K562 (cell line): ENCODE data around the gene SORT1. TPM values are rescaled to one million over a fixed set of nuclear protein-coding genes. Genes with fewer than 3 reads are reported as not detected.
A peak's percentile ranks its signal among the peaks of the same experiment; 100 is the strongest.

ENCODE experiments used
- ATAC-seq: fragments of 200-7000 bp; cut with Tn5 transposase; 3 replicates; pipeline ENCODE4 v1.9.1; 2020; ENCODE audit warnings: moderate library complexity
- BruUV-seq: library from RNA; stranded (reverse); fragments of 400-500 nt; replicated peaks from 2 replicates; lab custom pipeline; 2021; lab: Mats Ljungman, UMichigan
- CTCF ChIA-PET: fragments of 300-600 bp; formaldehyde crosslinking; extraction: SDS; loops from one replicate; lab custom pipeline; 2021; ENCODE audit warnings: low intra/inter-chr PET ratio; lab: Yijun Ruan, JAX
- POLR2A ChIA-PET: fragments of 300-600, 350-650 bp; sonication (Branson Sonifier 250); formaldehyde crosslinking; extraction: SDS; loops from one replicate; lab custom pipeline; 2021; ENCODE audit warnings: antibody characterized with exemption, inconsistent platforms; lab: Yijun Ruan, JAX
- DNase-seq, 4 experiments: peaks; one replicate each; pipeline versions ENCODE4 v3.0.0 to v3.0.0-alpha.2; 2011 to 2018; ENCODE audit warnings: low spot score in 3 of 4, mixed read lengths in 3 of 4; ENCODE audit errors: extremely low read depth in 1 of 4
- FAIRE-seq: peaks from 2 replicates; lab custom pipeline; 2011; peaks lifted over from hg19 to GRCh38; lab: Jason Lieb, UNC
- H2AFZ ChIP-seq: 2 replicates; pipeline ENCODE4 v1.6.0; 2011; ENCODE audit warnings: low read depth, low read length, control low read depth, inconsistent platforms
- H3K27ac ChIP-seq: fragments of 200-600 bp; 3 replicates; pipeline ENCODE4 v1.8.0; 2011; ENCODE audit warnings: low read depth, mild to moderate bottlenecking, control low read depth, inconsistent platforms, low read length, moderate library complexity, mixed read lengths; ENCODE audit errors: extremely low read depth
- H3K27me3 ChIP-seq, 2 experiments: fragments of 300-600 bp in 1 of 2; 2 replicates in 1 of 2; 3 replicates in 1 of 2; pipeline versions ENCODE4 v1.6.0 to v1.8.0; 2011; ENCODE audit warnings: inconsistent platforms in 2 of 2, low read length in 2 of 2, mild to moderate bottlenecking in 1 of 2, mixed read lengths in 1 of 2, moderate library complexity in 1 of 2; ENCODE audit not compliant: control insufficient read depth in 2 of 2, insufficient read depth in 2 of 2
- H3K36me3 ChIP-seq: fragments of 300-600 bp; 3 replicates; pipeline ENCODE4 v1.8.0; 2011; ENCODE audit warnings: mild to moderate bottlenecking, low read length, inconsistent platforms; ENCODE audit not compliant: control insufficient read depth, insufficient read depth
- H3K4me1 ChIP-seq, 2 experiments: fragments of 200-600 bp in 1 of 2; replicated peaks in 1 of 2; 2 replicates in 1 of 2; 3 replicates in 1 of 2; pipeline versions ENCODE4 v1.5.1 to v1.8.0; 2011; ENCODE audit warnings: inconsistent platforms in 2 of 2, low read length in 2 of 2, mild to moderate bottlenecking in 1 of 2, mixed read lengths in 1 of 2, moderate library complexity in 1 of 2; ENCODE audit not compliant: control insufficient read depth in 2 of 2, insufficient read depth in 2 of 2
- H3K4me2 ChIP-seq: 2 replicates; pipeline ENCODE4 v1.6.1; 2011; ENCODE audit warnings: low read length, control low read depth, inconsistent platforms, mixed read lengths; ENCODE audit not compliant: insufficient read depth
- H3K4me3 ChIP-seq: fragments of 200-600 bp; sonication (generic), shearing (Covaris generic); 2 replicates; pipeline ENCODE4 v1.5.1; 2016; ENCODE audit warnings: control low read depth, inconsistent platforms
- H3K79me2 ChIP-seq: fragments of 200-600 bp; 3 replicates; pipeline ENCODE4 v1.8.0; 2011; ENCODE audit warnings: low read length, inconsistent platforms; ENCODE audit not compliant: control insufficient read depth, insufficient read depth
- H3K9ac ChIP-seq, 2 experiments: 2 replicates each; pipeline versions ENCODE4 v1.6.0 to v1.6.1; 2011; ENCODE audit warnings: low read depth in 2 of 2, low read length in 2 of 2, control low read depth in 1 of 2, inconsistent platforms in 1 of 2, mild to moderate bottlenecking in 1 of 2, mixed read lengths in 1 of 2; ENCODE audit not compliant: insufficient read depth in 1 of 2
- H3K9me1 ChIP-seq: one replicate; pipeline ENCODE4 v1.6.0; 2011; ENCODE audit warnings: inconsistent platforms, mild to moderate bottlenecking, low read length, moderate library complexity; ENCODE audit not compliant: control insufficient read depth, insufficient read depth
- H3K9me3 ChIP-seq: replicated peaks from 2 replicates; pipeline ENCODE4 v1.5.1; 2011; ENCODE audit warnings: low read depth, low read length, inconsistent platforms; ENCODE audit not compliant: control insufficient read depth, insufficient read depth
- H4K20me1 ChIP-seq: replicated peaks from 2 replicates; pipeline ENCODE4 v1.6.1; 2011; ENCODE audit warnings: low read length, inconsistent platforms, mixed read lengths; ENCODE audit not compliant: control insufficient read depth, insufficient read depth
- BACH1 ChIP-seq: fragments of 200-800 bp; sonication (Bioruptor generic); IDR thresholded peaks from 2 replicates; pipeline ENCODE4 v1.6.1; 2016; ENCODE audit warnings: missing genetic modification characterization, missing compliant biosample characterization
- CHD4 ChIP-seq: fragments of 200-600 bp; sonication (generic); IDR thresholded peaks from 3 replicates; pipeline ENCODE4 v1.6.1; 2012; ENCODE audit warnings: low read depth, mild to moderate bottlenecking, mixed read lengths, low read length, inconsistent platforms; ENCODE audit not compliant: insufficient read depth, insufficient replicate concordance, poor library complexity, severe bottlenecking
- CTBP1 ChIP-seq: fragments of 450-650 bp; IDR thresholded peaks from 2 replicates; pipeline ENCODE4 v1.6.1; 2016; ENCODE audit warnings: borderline replicate concordance
- DLX4 ChIP-seq: fragments of 250-450 bp; sonication (Bioruptor Pico); IDR thresholded peaks from 2 replicates; pipeline ENCODE4 v1.6.1; 2021; ENCODE audit warnings: mild to moderate bottlenecking
- GATAD2A ChIP-seq: fragments of 450-650 bp; IDR thresholded peaks from 2 replicates; pipeline ENCODE4 v1.6.1; 2017
- MECOM ChIP-seq: fragments of 250-450 bp; sonication (Bioruptor Pico); IDR thresholded peaks from 2 replicates; pipeline ENCODE4 v1.8.0; 2022; ENCODE audit warnings: inconsistent platforms
- NFATC3 ChIP-seq: fragments of 450-650 bp; IDR thresholded peaks from 2 replicates; pipeline ENCODE4 v1.6.1; 2017; ENCODE audit warnings: mild to moderate bottlenecking
- NFRKB ChIP-seq: fragments of 450-650 bp; IDR thresholded peaks from 2 replicates; pipeline ENCODE4 v1.6.1; 2016; ENCODE audit warnings: low read depth
- NR2F6 ChIP-seq: fragments of 450-650 bp; formaldehyde crosslinking; IDR thresholded peaks from 2 replicates; pipeline ENCODE4 v1.4.0; 2020; ENCODE audit warnings: mild to moderate bottlenecking
- PTTG1 ChIP-seq: fragments of 450-650 bp; IDR thresholded peaks from 2 replicates; pipeline ENCODE4 v1.6.1; 2016; ENCODE audit warnings: low read depth, mild to moderate bottlenecking, missing genetic modification characterization, missing compliant biosample characterization
- USF2 ChIP-seq: sonication (generic); formaldehyde crosslinking; IDR thresholded peaks from 2 replicates; pipeline ENCODE4 v1.5.0; 2020; ENCODE audit warnings: missing genetic modification reagents
- ZBTB12 ChIP-seq: fragments of 250-450 bp; sonication (Bioruptor Pico); IDR thresholded peaks from 2 replicates; pipeline ENCODE4 v1.4.0; 2020
- ZNF146 ChIP-seq: IDR thresholded peaks from one replicate; pipeline ENCODE4 v1.6.1; 2018; ENCODE audit warnings: missing compliant biosample characterization; ENCODE audit not compliant: unreplicated experiment
- WGBS: fragments of 100-300 bp; shearing (Covaris generic); methylation state at CpG from one replicate; pipeline ENCODE4 v1.1.6; 2016; ENCODE audit warnings: low coverage, mixed read lengths; ENCODE audit not compliant: insufficient coverage; ENCODE audit errors: missing lambda C conversion rate; 5-methylcytosine and 5-hydroxymethylcytosine counted together
- in situ Hi-C: fragments of 300-500 bp; cut with MboI; formaldehyde crosslinking; loops from 4 replicates; pipeline ENCODE4 v1.15.0; 2018; ENCODE audit warnings: inconsistent platforms, mixed read lengths
- intact Hi-C: fragments of 100-400 bp; cut with micrococcal nuclease; formaldehyde crosslinking; loops from 2 replicates; pipeline ENCODE4 v1.14.2; 2022
- polyA plus RNA-seq, 8 experiments: library from polyadenylated mRNA; depleted of rRNA in 4 of 8; stranded (reverse) in 5 of 8; unstranded in 3 of 8; fragments of >200 nt; fragmentation: Nextera tagmentation in 2 of 8; fragmentation: Illumina TruSeq in 1 of 8; extraction: Ambion mirVana in 2 of 8; extraction: Trizol in 1 of 8; gene quantifications; 2 replicates each; pipeline versions ENCODE4 v1.2.1 to v1.2.3, GENCODE V29; 2011 to 2014; ENCODE audit warnings: inconsistent platforms in 1 of 8, missing spikeins in 1 of 8
- total RNA-seq, 7 experiments: library from RNA; depleted of rRNA in 6 of 7; stranded (reverse); fragments of >200 nt in 6 of 7; fragmentation: Illumina TruSeq in 2 of 7; extraction: Trizol in 2 of 7; gene quantifications; 2 replicates each; pipeline versions ENCODE4 v1.2.1 to v1.2.3, GENCODE V29; 2011 to 2021; ENCODE audit warnings: low replicate concordance in 1 of 7
- TF ChIP-seq, protein P1 (sequence below): sonication (generic); IDR thresholded peaks from 2 replicates; pipeline ENCODE4 v1.6.1; 2016
- TF ChIP-seq, protein P2 (sequence below): fragments of 450-650 bp; IDR thresholded peaks from 2 replicates; pipeline ENCODE4 v1.6.1; 2017; ENCODE audit warnings: mild to moderate bottlenecking, moderate library complexity
- TF ChIP-seq, protein P3 (sequence below): fragments of 450-650 bp; formaldehyde crosslinking; IDR thresholded peaks from 2 replicates; pipeline ENCODE4 v1.4.0; 2020; ENCODE audit warnings: mild to moderate bottlenecking, moderate library complexity

Gene SORT1
- total and polyA plus RNA-seq, 9 of the 15 experiments (the other 6 are each of a cell fraction or from before 2014, with no cell fraction given): 27.4 to 112 (median 65.0) TPM

GRCh38 chr1:109386054-109386717, 11.5 kb downstream of the SORT1 start:
- H3K79me2 ChIP-seq: peaks cover 100% of the 10 kb centered on the region
- H3K9ac ChIP-seq: peak overlapping the region in 1 of 2 experiments; percentile 13; a peak in 1 of 4 replicates
- POLR2A ChIA-PET: interaction anchor here (0.6 to 1.8 kb wide), 8 partner anchors 8 to 146 kb away, joined by 3 to 7 read pairs (median 3); no protein-coding TSS in a partner anchor
- H3K9me3 ChIP-seq: peaks cover 2% of the 10 kb centered on the region; the same call in 1 of the 2 replicates
- H3K27ac ChIP-seq: peak overlapping the region; percentile 45; the same call in 2 of the 3 replicates
- 59% methylated on average over 2 of the region's 2 CpGs for WGBS
- no peaks in the 10 kb centered on the region for H3K27me3 ChIP-seq
- in situ Hi-C loops (no loop called here), intact Hi-C loops (no loop called here)
- H3K4me3 ChIP-seq: no peak overlapping the region
- CTCF ChIA-PET: no interaction called here
- H3K4me1 ChIP-seq: peaks cover 31 to 80% of the 10 kb centered on the region in 2 experiments
- no peaks in the 10 kb centered on the region for H3K9me1 ChIP-seq
- H4K20me1 ChIP-seq: no peaks in the 10 kb centered on the region
- no TSS peak for BruUV-seq
- no peak overlapping the region for H2AFZ ChIP-seq
- FAIRE-seq: no peak
- DNase-seq: no peak
- H3K36me3 ChIP-seq: peaks cover 17% of the 10 kb centered on the region; the same call in 2 of the 3 replicates
- ATAC-seq: no peak
- H3K4me2 ChIP-seq: peak overlapping the region; percentile 33
- TF ChIP-seq NFRKB (no peak), NR2F6 (no peak), GATAD2A (no peak), PTTG1 (tag) (0 out of 2 replicates have a peak, but pooled peaks have one; percentile 43), BACH1 (no peak), DLX4 (CRISPR knock-in tag) (no peak), CHD4 (no peak), NFATC3 (0 out of 2 replicates have a peak, but pooled peaks have one; percentile 7), USF2 (CRISPR knock-in tag) (no peak), ZNF146 (CRISPR knock-in tag) (no peak), CTBP1 (no peak), MECOM (CRISPR knock-in tag) (no peak), ZBTB12 (CRISPR knock-in tag) (no peak)
- TF ChIP-seq, protein P1, sequence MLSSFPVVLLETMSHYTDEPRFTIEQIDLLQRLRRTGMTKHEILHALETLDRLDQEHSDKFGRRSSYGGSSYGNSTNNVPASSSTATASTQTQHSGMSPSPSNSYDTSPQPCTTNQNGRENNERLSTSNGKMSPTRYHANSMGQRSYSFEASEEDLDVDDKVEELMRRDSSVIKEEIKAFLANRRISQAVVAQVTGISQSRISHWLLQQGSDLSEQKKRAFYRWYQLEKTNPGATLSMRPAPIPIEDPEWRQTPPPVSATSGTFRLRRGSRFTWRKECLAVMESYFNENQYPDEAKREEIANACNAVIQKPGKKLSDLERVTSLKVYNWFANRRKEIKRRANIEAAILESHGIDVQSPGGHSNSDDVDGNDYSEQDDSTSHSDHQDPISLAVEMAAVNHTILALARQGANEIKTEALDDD: peak; percentile 54; the same call in 1 of the 2 replicates
- TF ChIP-seq, protein P2, sequence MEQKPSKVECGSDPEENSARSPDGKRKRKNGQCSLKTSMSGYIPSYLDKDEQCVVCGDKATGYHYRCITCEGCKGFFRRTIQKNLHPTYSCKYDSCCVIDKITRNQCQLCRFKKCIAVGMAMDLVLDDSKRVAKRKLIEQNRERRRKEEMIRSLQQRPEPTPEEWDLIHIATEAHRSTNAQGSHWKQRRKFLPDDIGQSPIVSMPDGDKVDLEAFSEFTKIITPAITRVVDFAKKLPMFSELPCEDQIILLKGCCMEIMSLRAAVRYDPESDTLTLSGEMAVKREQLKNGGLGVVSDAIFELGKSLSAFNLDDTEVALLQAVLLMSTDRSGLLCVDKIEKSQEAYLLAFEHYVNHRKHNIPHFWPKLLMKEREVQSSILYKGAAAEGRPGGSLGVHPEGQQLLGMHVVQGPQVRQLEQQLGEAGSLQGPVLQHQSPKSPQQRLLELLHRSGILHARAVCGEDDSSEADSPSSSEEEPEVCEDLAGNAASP: no peak
- TF ChIP-seq, protein P3, sequence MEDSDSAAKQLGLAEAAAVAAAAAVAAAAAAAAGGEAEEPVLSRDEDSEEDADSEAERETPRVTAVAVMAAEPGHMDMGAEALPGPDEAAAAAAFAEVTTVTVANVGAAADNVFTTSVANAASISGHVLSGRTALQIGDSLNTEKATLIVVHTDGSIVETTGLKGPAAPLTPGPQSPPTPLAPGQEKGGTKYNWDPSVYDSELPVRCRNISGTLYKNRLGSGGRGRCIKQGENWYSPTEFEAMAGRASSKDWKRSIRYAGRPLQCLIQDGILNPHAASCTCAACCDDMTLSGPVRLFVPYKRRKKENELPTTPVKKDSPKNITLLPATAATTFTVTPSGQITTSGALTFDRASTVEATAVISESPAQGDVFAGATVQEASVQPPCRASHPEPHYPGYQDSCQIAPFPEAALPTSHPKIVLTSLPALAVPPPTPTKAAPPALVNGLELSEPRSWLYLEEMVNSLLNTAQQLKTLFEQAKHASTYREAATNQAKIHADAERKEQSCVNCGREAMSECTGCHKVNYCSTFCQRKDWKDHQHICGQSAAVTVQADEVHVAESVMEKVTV: no peak
